ENCODE data around the gene KCNH8. TPM values are rescaled to one million over a fixed set of nuclear protein-coding genes. Genes with fewer than 3 reads are reported as not detected.
"Not testable (repeated sequence)": the region's sequence is repeated elsewhere in the genome, so short reads cannot be mapped to it uniquely, and the experiment has no call there.

Gene KCNH8
- total RNA-seq, 2 donors from 2014 or later = 0.05 TPM; not detected in 1

- no peak overlapping the region for H3K27ac Mint-ChIP-seq
- no peak for ATAC-seq (replicated peaks in 1 of 2)
- H3K9me3 Mint-ChIP-seq = peaks cover 0 to 3% of the 10 kb centered on the region in 2 donors
- H3K27me3 Mint-ChIP-seq (ENCODE audit: low read depth) = no peaks in the 10 kb centered on the region
- no peaks in the 10 kb centered on the region for H3K4me1 Mint-ChIP-seq (ENCODE audit: low read depth)
- no peak for DNase-seq
- no peak overlapping the region for H3K4me3 Mint-ChIP-seq
- H3K36me3 Mint-ChIP-seq (ENCODE audit: insufficient read depth in 2 of 2) = no peaks in the 10 kb centered on the region
Measured at GRCh38 chr3:19199131-19199530, 50.8 kb downstream of the KCNH8 start.

GRCh38 chr3:19202303-19202702, 54.0 kb downstream of the KCNH8 start:
- ATAC-seq (replicated peaks in 1 of 2) (no peak), DNase-seq (no peak)
- no peaks in the 10 kb centered on the region for H3K4me1 Mint-ChIP-seq (ENCODE audit: low read depth)
- H3K27ac Mint-ChIP-seq = no peak overlapping the region
- no peaks in the 10 kb centered on the region for H3K36me3 Mint-ChIP-seq (ENCODE audit: insufficient read depth in 2 of 2)
- H3K27me3 Mint-ChIP-seq (ENCODE audit: low read depth) = no peaks in the 10 kb centered on the region
- H3K9me3 Mint-ChIP-seq = peaks cover 0 to 1% of the 10 kb centered on the region in 2 donors
- H3K4me3 Mint-ChIP-seq = no peak overlapping the region

DNA sequence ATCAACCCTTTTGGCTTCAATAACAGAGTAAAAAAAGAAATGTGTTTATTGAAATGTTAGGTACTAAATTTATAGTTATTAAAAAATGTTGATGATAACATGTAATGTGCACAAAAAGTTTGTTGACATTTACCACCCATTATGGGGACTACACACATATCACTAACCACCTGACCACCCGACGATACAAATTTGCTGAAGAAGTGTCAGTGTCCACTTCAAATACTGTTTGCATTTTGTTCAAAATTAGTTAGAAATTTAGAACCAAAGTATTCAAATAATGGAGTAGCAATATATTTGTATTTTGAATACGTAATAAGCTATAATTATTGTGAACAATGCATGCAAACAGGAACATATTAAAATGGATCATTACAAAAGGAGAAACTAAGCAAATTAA, 54.4 kb downstream of the KCNH8 start:
- Mint-ChIP-seq H3K27ac (no peak overlapping the region), H3K27me3 (ENCODE audit: low read depth) (no peaks in the 10 kb centered on the region), H3K4me1 (ENCODE audit: low read depth) (no peaks in the 10 kb centered on the region), H3K4me3 (no peak overlapping the region), H3K9me3 (peaks cover 0 to 1% of the 10 kb centered on the region in 2 donors), H3K36me3 (ENCODE audit: insufficient read depth in 2 of 2) (no peaks in the 10 kb centered on the region)
- DNase-seq (no peak), ATAC-seq (replicated peaks in 1 of 2) (no peak)

- Mint-ChIP-seq H3K4me1 (ENCODE audit: low read depth) (no peaks in the 10 kb centered on the region), H3K9me3 (no peaks in the 10 kb centered on the region), H3K36me3 (ENCODE audit: insufficient read depth in 2 of 2) (no peaks in the 10 kb centered on the region), H3K4me3 (no peak overlapping the region), H3K27me3 (ENCODE audit: low read depth) (no peaks in the 10 kb centered on the region), H3K27ac (no peak overlapping the region)
- DNase-seq (no peak), ATAC-seq (replicated peaks in 1 of 2) (no peak)
Measured at GRCh38 chr3:19206540-19206939, 58.2 kb downstream of the KCNH8 start.

DNA sequence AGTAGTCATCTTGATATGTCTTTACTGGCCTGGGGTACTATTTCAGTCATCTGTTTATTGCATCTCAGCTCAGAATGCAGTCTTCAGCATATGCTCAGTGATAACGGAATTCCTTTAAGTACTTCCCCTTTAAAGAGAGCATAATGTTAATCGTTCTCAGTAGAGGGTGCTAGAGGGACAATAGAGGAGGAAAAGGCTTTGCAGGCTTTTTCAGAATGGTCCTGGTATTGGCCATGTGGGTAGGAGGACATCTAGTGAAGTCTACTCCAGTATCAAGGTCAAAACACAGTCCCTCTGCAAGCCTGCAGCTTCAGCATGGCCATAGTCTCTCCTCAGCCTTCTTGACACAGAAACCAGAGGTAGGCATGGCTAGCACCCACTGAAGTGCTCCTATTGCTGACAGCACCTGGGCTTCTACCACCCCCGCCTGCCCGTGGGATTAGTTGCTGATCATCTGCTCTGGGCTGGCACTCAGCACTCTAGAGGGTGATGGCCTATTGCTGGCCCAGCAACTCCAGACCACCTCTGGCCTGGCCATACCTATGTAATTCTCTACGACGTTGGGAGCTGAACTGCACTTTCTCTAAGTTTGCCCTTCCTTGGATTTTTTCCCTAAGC, 65.4 kb downstream of the KCNH8 start:
- Mint-ChIP-seq H3K36me3 (ENCODE audit: insufficient read depth in 2 of 2) (no peaks in the 10 kb centered on the region), H3K4me1 (ENCODE audit: low read depth) (no peaks in the 10 kb centered on the region), H3K27me3 (ENCODE audit: low read depth) (no peaks in the 10 kb centered on the region), H3K4me3 (no peak overlapping the region), H3K9me3 (no peaks in the 10 kb centered on the region), H3K27ac (no peak overlapping the region)
- DNase-seq (no peak), ATAC-seq (replicated peaks in 1 of 2) (no peak)

GRCh38 chr3:19215427-19215826, 67.1 kb downstream of the KCNH8 start:
- Mint-ChIP-seq H3K27me3 (ENCODE audit: low read depth) (no peaks in the 10 kb centered on the region), H3K36me3 (ENCODE audit: insufficient read depth in 2 of 2) (no peaks in the 10 kb centered on the region), H3K9me3 (no peaks in the 10 kb centered on the region), H3K4me3 (no peak overlapping the region), H3K4me1 (ENCODE audit: low read depth) (no peaks in the 10 kb centered on the region), H3K27ac (no peak overlapping the region)
- ATAC-seq (replicated peaks in 1 of 2) = no peak
- no peak for DNase-seq

DNA sequence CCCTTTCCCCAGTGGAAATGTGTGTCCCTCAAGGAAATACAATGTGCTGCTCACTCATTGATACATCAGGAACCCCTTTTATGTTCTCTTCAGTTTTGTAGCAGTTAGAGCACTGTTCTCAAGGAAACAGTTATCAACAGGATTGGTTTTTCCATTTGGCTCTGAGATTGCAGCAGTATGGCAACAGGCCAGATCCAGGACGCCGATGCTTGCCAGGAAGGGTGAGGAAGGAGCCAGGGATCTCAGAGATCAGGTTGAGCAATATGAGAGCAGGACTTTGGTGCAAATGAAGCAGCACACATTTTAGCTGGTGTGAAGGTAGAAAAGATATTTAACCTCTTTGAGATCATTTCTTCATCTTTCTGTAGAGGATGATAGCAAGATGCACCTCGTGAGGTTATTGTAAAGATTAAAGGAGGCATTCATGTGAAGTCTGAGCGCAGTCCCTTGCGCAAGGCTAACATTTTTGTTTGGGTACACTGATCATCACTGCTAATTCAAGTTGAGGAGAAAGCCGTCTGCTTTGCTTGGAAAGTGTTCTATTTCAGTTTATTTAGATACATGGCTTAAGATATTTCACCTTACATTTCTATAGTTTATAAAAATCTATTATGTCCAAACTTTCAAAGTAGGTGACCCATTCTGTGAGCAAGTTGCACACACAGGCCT, 68.5 kb downstream of the KCNH8 start:
- no peak overlapping the region for H3K27ac Mint-ChIP-seq
- no peaks in the 10 kb centered on the region for H3K27me3 Mint-ChIP-seq (ENCODE audit: low read depth)
- H3K4me3 Mint-ChIP-seq = no peak overlapping the region
- DNase-seq = no peak
- no peak for ATAC-seq (replicated peaks in 1 of 2)
- no peaks in the 10 kb centered on the region for H3K9me3 Mint-ChIP-seq
- no peaks in the 10 kb centered on the region for H3K4me1 Mint-ChIP-seq (ENCODE audit: low read depth)
- H3K36me3 Mint-ChIP-seq (ENCODE audit: insufficient read depth in 2 of 2) = no peaks in the 10 kb centered on the region

- DNase-seq (no peak), ATAC-seq (replicated peaks in 1 of 2) (no peak)
- H3K9me3 Mint-ChIP-seq = no peaks in the 10 kb centered on the region
- no peaks in the 10 kb centered on the region for H3K27me3 Mint-ChIP-seq (ENCODE audit: low read depth)
- H3K27ac Mint-ChIP-seq = no peak overlapping the region
- H3K36me3 Mint-ChIP-seq (ENCODE audit: insufficient read depth in 2 of 2) = no peaks in the 10 kb centered on the region
- H3K4me1 Mint-ChIP-seq (ENCODE audit: low read depth) = no peaks in the 10 kb centered on the region
- no peak overlapping the region for H3K4me3 Mint-ChIP-seq
Measured at GRCh38 chr3:19220311-19220710, 72.0 kb downstream of the KCNH8 start.

DNA sequence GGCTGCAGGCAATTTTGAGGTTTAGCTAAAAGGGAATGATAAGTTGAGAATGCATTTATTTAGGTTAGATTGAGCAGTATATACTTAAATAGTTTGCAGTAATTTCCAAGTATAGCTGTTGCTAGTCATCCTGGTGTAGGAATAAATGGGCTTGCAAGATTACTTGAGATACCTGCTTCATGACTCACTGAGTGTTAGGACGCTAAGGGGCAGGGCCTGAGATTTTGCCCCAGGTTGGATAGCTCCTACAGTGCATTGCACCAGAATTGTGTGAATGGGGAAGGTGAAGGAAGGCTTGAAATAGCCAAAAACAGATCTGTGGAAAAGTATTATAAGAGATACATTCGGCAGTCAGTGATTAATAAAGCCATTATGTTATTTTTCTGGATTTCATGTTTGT, 72.8 kb downstream of the KCNH8 start:
- Mint-ChIP-seq H3K27ac (no peak overlapping the region), H3K4me1 (ENCODE audit: low read depth) (no peaks in the 10 kb centered on the region), H3K36me3 (ENCODE audit: insufficient read depth in 2 of 2) (no peaks in the 10 kb centered on the region), H3K27me3 (ENCODE audit: low read depth) (no peaks in the 10 kb centered on the region), H3K4me3 (no peak overlapping the region), H3K9me3 (no peaks in the 10 kb centered on the region)
- ATAC-seq (replicated peaks in 1 of 2) = no peak
- DNase-seq = no peak

DNA sequence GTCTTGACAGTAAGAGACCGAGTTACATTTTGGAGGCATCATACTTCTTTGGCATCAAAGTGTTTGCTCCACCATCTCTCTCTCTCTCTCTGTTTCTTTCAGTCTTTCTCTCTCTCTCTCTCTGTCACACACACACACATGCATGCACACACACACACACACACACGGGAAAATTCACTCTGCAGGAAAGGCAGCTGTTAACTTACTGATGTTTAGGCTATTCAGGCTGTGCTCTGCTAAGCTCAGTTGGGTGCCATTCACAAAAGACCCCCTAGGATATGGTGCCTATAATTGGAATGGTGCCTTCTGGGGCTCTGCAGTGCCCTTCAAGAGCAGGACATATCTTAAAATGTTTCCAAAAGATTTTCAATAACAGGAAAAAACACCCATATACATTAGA, 78.2 kb downstream of the KCNH8 start:
- no peaks in the 10 kb centered on the region for H3K36me3 Mint-ChIP-seq (ENCODE audit: insufficient read depth in 2 of 2)
- H3K27me3 Mint-ChIP-seq (ENCODE audit: low read depth) = no peaks in the 10 kb centered on the region
- no peak overlapping the region for H3K27ac Mint-ChIP-seq
- ATAC-seq (replicated peaks in 1 of 2) (no peak), DNase-seq (no peak)
- H3K9me3 Mint-ChIP-seq = no peaks in the 10 kb centered on the region
- H3K4me3 Mint-ChIP-seq = no peak overlapping the region
- H3K4me1 Mint-ChIP-seq (ENCODE audit: low read depth) = no peaks in the 10 kb centered on the region

GRCh38 chr3:19228167-19228566, 79.9 kb downstream of the KCNH8 start:
- Mint-ChIP-seq H3K27me3 (ENCODE audit: low read depth) (no peaks in the 10 kb centered on the region), H3K4me3 (no peak overlapping the region), H3K4me1 (ENCODE audit: low read depth) (no peaks in the 10 kb centered on the region), H3K27ac (no peak overlapping the region), H3K36me3 (ENCODE audit: insufficient read depth in 2 of 2) (no peaks in the 10 kb centered on the region), H3K9me3 (no peaks in the 10 kb centered on the region)
- no peak for DNase-seq
- no peak for ATAC-seq (replicated peaks in 1 of 2)

DNA sequence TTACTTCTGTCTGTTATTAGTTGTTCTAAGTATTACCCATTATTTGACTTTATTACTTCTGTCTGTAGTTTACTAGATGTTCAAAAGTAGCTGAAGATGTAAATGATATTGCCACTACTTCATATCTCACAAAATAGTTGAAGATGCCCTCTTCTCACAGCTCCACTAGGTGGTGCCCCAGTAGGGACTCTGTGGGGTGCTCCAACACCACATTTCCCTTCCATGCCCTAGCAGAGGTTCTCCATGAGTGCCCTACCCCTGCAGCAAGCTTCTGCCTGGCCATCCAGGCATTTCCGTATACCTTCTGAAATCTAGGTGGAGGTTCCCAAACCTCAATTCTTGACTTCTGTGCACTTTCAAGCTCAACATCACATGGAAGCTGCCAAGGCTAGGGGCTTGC, 80.8 kb downstream of the KCNH8 start:
- no peaks in the 10 kb centered on the region for H3K4me1 Mint-ChIP-seq (ENCODE audit: low read depth)
- ATAC-seq (replicated peaks in 1 of 2) (no peak), DNase-seq (no peak)
- H3K36me3 Mint-ChIP-seq (ENCODE audit: insufficient read depth in 2 of 2) = no peaks in the 10 kb centered on the region
- H3K4me3 Mint-ChIP-seq = no peak overlapping the region
- H3K27me3 Mint-ChIP-seq (ENCODE audit: low read depth) = no peaks in the 10 kb centered on the region
- H3K9me3 Mint-ChIP-seq = no peaks in the 10 kb centered on the region
- no peak overlapping the region for H3K27ac Mint-ChIP-seq

DNA sequence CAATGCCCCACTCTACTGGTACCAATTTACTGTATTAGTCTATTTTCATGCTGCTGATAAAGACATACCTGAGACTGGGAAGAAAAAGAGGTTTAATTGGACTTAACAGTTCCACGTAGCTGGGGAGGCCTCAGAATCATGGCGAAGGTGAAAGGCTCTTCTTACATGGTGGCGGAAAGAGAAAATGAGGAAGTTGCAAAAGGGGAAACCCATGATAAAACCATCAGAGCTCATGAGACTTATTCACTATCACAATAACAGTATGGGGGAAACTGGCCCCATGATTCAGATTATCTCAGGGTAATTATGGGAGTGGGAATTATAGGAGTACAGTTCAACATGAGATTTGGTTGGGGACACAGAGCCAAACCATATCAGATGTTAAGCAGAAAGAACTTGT, 81.6 kb downstream of the KCNH8 start:
- not testable (repeated sequence) for H3K27me3 Mint-ChIP-seq (ENCODE audit: low read depth); ATAC-seq (replicated peaks in 1 of 2); H3K27ac Mint-ChIP-seq; H3K9me3 Mint-ChIP-seq; DNase-seq; H3K36me3 Mint-ChIP-seq (ENCODE audit: insufficient read depth in 2 of 2); H3K4me1 Mint-ChIP-seq (ENCODE audit: low read depth); H3K4me3 Mint-ChIP-seq

DNA sequence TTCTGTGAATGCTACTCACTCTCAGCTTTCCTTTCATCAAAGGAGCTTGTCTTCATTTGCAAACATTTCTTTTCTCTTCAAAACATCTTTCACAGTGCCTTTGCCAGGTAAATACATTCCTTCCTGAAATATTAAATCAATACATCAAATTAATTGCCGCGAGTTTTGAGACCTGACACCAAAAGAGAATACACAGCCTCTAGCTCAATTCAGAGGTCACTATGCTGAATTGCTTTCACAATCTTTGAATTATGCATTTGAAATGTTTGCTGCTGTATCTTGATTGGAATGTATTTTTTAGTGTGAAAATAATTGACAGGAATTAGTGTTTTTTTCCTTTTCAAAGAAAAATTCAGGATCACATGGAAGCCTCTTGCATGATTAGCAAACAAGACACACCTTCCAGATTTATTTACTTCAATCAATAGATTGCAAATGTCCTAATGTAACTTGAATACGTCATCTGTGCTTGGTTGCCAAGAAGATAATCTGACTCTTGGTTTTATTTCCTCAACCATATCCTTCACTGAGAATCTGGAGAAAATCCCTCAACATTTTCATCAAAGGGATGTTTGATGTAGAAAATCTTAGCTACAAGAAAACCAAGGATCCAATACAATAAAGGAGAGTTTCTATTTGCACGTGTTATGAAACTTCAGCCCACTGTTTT, 83.6 kb downstream of the KCNH8 start:
- no peak for ATAC-seq (replicated peaks in 1 of 2)
- no peaks in the 10 kb centered on the region for H3K36me3 Mint-ChIP-seq (ENCODE audit: insufficient read depth in 2 of 2)
- no peaks in the 10 kb centered on the region for H3K4me1 Mint-ChIP-seq (ENCODE audit: low read depth)
- no peaks in the 10 kb centered on the region for H3K9me3 Mint-ChIP-seq
- H3K27me3 Mint-ChIP-seq (ENCODE audit: low read depth) = no peaks in the 10 kb centered on the region
- H3K4me3 Mint-ChIP-seq = no peak overlapping the region
- no peak for DNase-seq
- H3K27ac Mint-ChIP-seq = no peak overlapping the region
